Loucy (cell line): Measurements from ENCODE around the gene RBFOX2.

Experiments used
- EZH2phosphoT487 ChIP-seq: fragments of 200-600 bp; IDR thresholded peaks from 2 replicates; pipeline ENCODE4 v1.6.1; 2018; ENCODE audit warnings: antibody characterized with exemption, mild to moderate bottlenecking, moderate library complexity, borderline replicate concordance
- TF ChIP-seq, protein P1 (sequence below): fragments of 200-600 bp; sonication (generic); conservative IDR thresholded peaks from 2 replicates; pipeline ENCODE4 v1.5.1; 2014; ENCODE audit warnings: mild to moderate bottlenecking, antibody characterized with exemption, low read length

DNA sequence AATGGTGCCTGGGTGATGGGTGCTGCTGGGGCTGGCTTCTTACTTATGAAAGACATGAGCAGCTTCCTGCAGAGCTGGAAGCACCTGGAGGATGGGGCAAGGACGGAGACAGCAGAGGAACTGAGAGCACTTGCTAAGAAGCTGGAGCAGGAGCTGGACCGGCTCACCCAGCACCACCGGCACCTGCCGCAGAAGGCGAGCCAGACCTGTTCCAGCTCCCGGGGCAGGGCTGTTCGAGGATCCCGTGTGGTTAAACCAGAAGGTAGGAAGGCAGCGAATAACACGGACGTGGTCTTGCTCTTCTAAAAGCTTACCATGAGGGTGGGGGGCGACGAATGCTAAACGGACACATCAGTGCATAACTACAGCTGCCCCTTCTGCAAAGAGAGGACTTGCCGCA lies 301.7 kb downstream of the RBFOX2 start:
- TF ChIP-seq, protein P1, sequence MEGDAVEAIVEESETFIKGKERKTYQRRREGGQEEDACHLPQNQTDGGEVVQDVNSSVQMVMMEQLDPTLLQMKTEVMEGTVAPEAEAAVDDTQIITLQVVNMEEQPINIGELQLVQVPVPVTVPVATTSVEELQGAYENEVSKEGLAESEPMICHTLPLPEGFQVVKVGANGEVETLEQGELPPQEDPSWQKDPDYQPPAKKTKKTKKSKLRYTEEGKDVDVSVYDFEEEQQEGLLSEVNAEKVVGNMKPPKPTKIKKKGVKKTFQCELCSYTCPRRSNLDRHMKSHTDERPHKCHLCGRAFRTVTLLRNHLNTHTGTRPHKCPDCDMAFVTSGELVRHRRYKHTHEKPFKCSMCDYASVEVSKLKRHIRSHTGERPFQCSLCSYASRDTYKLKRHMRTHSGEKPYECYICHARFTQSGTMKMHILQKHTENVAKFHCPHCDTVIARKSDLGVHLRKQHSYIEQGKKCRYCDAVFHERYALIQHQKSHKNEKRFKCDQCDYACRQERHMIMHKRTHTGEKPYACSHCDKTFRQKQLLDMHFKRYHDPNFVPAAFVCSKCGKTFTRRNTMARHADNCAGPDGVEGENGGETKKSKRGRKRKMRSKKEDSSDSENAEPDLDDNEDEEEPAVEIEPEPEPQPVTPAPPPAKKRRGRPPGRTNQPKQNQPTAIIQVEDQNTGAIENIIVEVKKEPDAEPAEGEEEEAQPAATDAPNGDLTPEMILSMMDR: no peak
- no peak for TF ChIP-seq EZH2phosphoT487
